Limb (tissue), 2 donors: ENCODE results near the gene UMPS.

Experiments
- DNase-seq, 2 donors: peaks; one replicate each; pipeline ENCODE4 v3.0.0-alpha.2; 2016; ENCODE audit errors: extremely low spot score in 2 of 2

UMPS gene

DNA sequence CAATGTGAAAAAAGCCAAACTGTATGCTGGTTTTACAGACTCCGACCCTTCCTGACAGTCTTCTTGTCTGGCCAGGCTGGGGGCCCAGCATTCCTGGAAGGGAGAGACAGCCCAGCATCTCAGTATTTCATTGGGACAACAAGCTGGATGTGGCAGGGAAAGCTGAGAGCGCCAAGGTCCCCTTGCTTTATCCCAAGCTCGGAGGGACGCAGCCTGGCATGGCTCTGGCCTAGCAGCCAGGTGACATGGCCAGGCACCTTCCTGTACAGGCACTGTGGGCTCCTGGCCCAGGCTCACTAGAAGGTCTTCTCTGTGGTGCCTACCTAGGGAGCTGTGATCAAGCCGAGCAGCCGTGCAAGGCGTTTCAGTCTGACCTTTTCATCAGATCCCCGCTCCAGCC is 33.0 kb downstream of the UMPS start:
- DNase-seq: no peak

DNA sequence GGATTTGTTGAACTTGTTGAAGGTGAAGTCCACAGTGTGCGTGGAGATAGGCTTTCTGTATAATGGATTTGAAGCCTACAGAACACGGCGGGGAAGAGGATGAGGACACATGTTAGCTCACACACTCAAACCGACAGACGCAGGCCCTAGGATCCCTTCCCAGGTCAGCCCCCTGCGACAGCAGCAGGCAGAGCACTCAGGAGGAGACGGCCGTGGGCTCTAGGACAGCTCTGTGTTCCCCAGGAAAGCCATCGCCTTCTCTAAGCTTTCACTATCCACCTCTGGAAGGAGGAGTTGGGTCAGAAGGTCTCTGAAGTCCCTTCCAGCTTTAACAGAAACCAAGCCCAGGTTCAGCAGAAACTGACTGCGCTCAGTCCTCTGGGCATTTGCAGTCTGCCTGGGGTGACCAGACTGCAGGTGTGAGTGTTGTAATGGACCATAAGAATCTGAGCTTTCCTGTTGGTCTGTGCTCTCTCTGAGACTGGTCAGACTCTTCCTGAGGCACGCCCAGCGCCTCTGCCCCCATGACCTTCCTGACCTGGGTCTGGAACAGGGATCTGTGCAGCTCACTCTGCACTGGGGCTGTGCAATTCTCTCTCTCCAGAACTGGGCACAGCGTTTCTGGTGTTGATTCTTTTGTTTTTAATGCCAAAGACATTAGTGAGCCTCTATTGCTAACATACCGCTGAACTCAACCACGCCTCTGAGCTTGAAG is 33.5 kb downstream of the UMPS start:
- DNase-seq: no peak

DNA sequence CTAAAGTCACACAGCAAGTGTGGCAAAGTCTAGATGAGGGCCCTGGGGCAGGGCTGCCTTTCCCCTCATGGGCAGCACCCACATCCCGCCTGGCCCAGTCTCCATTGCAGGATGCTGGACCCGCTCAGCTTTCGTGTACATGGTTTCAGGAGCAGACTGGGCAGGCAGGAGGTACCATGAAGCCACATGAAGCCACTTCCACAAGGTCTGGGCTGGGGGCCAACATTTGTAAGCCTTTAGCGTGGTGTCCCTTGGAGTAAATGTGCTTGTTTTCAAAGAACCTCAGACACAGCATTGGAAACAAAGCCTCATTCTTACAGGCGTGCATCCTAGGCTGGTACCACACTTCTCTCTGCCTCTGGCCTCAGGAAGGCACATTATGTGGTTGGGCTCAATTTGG is 34.5 kb downstream of the UMPS start:
- DNase-seq: no peak

DNA sequence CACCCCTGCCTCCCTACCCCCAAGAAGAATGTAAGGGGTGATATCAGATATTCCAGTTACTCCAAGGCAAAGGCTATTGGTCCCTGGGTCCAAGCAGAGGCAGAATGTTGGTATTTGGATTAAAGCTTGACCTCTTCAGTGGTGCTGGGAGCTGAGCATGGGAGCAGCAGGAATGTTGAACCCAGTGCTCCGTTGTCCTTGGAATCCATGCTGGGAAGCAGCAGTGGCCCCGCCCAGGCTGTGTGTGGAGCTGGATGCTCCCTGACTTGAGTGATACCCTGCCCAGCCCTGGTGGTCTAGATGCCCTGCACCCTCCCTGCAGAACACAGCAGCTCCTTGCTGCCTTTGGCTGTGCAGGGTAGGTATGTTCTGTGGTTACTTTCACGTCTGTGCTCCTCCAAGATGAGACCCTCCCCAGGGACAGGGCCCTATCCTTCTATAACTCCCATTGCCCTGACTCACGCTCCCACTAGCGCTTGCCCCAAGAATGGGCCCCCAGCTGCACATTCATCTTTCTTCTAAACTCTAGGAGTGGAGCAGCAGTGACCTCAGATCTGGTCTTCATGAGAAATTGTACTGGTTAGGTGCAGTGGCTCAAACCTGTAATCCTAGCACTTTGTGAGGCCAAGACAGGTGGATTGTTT is 35.1 kb downstream of the UMPS start:
- no peak for DNase-seq

DNA sequence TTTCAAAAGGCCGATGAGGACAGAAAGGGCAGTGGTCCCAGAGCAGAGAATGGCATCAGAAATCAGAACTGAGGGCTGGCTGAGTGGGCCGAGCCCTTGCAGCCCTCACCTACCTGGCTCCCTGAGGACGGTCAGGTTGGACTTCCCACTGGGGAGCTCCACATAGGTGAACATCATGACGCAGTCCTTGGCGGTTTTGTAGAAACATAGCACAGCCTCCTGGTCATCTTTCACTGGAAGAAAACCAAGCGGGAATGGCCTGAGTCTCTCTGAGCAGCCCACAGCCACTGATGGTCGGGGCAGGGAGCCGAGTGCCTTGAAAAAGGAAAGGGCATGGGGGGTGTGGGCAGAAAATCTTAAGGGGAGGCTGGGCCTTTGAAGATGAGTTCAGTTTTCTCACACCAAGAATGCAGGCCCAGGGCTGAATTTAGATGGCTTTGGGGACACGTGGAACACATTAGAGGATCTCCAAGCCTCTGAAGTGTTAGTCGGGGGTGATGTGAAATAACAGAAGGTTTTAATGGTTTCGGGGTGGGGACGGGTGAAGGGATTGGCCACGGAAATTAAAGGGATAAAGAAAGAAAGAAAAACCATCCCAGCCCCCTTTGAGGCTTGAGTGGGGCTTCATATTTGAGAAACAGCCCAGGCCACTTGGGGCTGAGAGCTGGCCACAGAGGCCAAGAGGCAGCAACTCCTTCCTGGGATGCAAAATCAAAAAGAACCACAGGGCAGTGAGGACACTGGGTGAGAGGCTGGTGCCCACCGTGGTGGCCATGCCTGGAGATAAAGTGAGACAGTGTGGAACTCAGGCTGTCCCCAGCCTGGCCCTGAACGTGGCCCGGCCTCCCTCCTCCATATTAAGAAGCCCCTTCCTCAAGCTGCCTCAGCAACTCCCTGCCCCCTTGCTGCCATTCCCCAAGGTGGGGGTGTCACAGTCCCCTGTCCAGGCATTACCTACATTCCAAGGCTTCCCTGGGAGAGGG is 36.2 kb downstream of the UMPS start:
- no peak for DNase-seq

DNA sequence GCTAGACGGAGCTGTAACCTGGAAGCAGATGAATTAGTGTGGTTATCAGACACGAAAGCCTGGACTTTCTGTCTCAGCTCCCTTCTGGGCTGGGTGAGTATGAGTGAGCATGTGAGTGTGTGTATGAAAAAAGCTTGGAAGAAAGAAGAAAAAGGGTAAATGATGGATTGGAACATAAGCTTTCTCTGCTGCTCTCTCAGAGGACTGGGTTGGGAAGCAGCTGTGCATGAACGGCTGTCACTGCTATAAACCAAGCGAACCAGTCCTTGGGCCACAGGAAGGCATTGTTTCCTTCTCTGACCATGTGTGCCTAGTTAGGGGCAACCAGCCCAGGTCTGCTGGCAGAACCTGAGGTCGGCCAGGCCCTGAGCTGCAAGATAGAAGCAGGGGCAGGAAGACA is 37.0 kb downstream of the UMPS start:
- peak in 1 of 2 donors; percentile 39 for DNase-seq

DNA sequence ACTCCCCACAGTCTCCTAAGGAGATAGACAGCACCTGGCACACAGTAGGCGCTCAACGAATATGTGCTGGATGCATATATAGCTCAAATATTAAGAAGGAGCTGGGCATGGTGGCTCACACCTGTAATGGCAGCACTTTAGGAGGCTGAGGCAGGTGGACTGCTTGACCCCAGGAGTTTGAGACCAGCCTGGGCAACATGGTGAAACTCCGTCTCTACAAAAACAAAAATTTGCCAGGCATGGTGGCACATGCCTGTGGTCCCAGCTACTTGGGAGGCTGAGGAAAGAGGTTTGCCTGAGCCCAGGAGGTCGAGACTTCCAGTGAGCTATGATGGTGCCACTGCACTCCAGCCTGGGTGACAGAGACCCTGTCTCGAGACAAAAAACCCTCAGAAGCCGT is 37.4 kb downstream of the UMPS start:
- DNase-seq: no peak

DNA sequence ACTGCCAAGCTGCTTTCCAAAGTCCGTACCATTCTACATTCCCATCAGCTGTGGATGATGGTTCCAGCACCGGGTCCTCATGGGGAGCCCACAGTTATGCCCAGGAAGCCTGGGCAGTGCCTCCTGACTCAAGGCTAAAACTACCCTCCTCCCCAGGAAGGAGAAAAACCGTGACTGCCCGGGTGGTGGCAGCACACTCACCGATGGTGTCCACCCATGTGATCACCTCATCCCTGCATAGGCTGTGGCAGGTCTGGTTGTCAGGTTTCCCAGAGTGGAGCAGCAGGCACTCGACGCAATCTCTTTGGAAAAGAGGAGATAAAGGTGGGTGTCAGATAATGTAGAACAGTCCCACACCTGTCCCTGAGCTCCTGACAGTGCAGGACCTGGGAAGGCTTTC is 38.6 kb downstream of the UMPS start:
- DNase-seq: no peak

DNA sequence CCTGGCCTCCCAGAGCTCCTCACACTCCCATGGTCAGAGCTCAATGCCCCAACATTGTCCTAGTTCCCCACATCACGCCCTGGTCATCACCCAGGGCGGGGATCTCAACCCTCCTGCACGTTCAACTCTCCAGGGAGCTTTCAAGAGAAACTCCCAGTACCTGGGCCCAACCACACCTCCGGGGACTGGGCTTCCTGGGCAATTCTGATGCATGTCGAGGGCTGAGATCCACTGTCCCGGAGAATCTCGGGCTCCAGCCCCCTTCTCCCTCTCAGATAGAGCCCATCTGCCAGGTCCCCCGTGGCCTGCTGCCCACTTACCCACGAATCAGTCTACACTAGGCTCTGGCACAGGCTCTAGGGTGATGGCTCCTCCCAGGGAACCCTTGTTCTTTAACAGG is 39.2 kb downstream of the UMPS start:
- no peak for DNase-seq

DNA sequence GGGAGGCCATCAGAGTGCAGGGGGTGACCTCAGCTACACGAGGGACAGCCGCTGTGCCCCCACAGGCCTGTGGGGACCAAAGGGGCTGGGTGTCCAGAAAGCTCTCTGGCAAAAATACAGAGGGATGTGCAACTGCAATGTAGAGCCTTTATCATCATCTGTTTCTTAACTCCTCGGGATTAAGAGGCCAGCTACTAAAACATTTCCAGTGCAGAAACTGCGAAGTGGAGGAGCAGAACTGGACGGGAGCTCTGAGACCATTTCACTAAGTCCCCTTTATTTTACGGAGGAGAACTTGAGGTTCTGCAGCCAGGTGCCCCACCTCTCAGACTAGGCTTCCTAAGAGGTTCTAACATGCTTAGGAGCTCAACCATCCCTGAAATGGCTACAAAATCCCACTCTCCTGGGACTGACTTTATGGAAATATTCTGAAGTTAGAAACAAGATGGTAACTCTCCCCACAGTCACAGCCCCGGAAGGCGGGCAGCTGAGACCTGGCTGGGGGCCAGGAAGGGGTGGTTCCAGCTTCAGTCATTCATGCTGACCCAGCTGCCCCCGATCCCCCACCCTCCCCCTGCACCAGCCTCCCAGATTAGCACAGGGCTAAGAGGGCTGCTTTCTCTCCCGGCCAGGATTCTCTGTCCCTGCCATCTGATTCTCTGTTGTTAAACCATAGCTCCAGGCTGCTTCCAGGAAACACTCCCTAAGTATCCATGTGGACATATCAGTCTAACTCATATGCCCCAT is 40.3 kb downstream of the UMPS start:
- peak; percentile 73 to 78 for DNase-seq

DNA sequence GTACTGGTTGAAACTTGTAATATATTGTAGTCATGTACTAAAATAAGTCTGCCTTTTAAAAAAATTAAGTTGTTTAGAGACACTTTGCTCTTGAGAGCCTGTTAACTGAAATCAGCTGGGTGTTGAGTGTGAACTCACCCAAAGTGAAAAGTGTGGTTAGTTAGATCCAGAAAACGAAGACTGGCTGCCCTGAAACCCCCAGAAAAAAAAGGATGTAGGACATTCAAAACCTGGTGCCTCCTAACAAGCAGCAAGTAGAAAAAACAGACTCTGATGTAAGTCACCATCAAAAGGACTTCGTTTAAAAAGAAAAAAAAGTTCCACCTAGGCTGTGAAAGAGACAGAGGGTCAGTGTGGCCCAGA is 40.8 kb downstream of the UMPS start:
- no peak for DNase-seq

DNA sequence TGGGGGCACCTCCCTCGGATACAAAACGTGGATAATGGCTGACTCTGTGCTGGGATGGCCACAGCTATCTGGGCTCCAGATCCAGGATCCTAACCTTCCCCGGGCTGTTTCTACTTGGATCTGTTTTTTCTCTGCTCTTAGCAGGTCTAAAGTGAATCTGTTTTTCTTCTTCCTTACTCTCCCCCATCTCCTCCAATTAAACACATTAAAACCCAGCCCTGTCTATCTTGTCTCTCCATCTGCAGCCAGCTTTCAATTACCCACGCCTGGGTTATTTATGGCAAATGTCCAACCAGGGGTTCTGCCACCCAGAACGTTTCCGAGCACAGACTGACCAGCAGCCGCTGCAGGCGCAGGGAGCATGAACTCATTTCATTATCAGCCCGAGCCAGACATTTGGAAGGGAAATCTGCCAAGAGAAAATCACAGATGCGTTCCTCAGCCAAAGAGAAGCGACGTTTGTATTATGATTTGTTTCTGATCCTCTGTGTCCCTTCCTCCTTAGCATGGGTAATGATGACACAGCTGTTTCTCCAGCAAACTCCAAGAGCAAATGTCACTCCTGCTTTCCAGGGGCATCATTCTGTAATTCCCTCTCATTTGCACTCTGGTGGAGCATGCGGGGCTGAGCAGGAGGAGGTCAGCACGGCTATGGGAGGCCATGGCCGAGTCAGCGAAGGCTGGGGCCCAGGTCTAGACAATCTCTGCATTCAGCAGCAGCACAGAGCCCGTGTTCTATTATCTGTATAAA is 42.0 kb downstream of the UMPS start:
- DNase-seq: peak; percentile 60 to 72

DNA sequence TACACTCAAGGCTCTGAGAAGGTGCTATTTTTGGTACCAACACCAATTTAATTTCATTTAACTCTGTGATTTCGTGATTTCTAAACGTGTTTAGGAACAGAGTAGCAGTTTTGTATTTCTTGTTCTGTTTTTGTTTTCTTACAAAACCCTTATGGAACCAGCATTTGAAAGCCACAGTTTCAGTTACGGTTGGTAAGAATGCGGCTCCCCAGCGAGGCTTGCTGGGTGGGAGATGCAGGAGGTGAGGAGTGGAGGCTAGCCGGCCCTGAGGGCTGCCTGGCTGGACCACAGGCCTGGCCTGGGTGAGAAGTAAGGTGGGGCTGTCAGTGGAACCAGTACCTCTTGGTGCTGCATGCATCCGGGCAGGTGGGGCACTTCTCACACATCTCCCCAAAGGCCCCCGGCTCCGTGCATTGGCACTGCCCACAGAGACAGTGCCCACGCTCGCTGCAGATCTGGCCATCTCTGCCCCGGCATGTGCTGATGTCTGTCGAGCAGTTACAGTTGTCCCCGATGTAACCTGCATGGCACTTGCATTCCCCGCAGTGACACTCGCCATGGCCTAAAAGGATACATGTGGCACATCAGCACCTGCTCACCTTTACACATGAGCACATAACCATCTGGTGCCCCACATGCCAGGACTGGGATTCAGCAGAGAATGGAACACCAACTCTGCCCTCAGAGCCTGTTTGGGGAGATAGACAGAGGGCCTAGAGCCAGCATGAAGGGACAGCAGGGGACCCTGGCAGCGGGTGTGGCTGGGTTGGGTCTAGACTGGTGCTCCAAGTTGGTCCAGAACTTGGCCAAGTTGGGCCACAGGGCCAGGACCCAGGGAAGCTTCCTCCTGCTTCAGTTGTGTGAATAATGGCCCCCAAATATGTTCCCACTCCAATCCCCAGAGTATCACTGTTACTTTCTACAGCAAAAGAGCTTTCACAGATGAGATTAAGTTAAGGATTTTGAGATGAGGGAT is 43.4 kb downstream of the UMPS start:
- DNase-seq: no peak

DNA sequence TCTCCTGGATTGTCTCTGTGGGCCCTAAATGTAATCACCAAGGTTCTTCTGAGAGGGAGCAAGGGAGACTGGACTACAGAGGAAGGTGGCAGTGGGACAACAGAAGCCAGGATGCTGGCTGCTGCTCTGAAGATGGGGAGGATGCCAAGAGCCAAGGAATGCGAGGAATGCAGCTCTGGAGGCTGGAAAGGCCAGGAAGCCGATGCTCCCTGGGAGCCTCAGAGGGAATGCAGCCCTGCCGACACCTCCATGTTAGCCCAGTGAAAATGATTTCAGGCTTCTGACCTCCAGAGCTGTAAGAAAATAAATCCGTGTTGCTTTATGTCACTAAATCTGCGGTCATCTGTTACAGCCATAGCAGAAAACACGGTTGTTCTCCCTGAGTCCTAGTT is 44.1 kb downstream of the UMPS start:
- no peak for DNase-seq

DNA sequence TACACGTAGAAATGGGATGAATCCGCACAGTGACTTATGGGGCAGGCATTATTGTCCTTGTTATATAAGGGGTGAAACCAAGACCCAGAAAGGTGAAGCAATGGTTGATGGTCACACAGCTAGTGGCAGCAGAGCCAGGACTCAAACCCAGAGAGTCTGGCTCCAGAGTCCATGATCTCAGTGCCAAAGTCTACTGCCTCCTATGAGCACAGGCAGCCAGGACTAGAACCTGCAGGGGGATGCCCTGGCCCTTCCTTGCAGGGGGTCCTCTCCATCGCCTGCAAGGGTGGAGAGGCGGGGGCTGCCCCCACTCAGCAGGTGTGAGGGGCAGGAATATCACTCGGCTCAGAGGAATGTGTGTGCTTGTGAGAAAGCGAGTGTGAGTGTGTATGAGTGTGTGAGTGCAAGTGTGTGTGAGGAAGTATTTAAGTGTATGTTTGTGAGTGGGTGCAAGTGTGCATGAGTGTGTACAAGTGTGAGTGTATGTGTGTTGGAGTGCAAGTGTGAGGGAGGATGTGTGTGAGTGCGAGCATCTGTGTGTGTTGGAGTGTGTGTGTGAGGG is 44.7 kb downstream of the UMPS start:
- no peak for DNase-seq

DNA sequence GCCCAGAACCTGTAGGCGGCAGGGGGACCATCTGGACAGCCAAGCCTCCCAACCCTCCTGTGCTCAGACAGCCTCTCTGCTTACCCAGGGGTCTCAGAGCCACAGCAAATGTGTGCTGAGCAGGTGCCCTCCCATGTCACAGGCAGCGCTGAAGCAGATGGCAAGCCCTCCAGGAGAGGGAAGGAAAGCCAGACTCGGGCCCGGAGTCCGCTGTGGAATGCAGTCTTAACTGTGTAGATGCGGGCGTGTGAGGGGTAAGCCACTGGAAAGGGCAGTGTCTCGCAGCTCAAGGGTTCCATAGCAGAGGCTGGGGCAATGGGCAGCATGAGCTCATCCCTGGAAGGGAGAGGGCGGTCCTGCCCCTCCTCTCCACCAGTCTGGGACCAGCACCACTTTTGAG is 45.6 kb downstream of the UMPS start:
- no peak for DNase-seq

DNA sequence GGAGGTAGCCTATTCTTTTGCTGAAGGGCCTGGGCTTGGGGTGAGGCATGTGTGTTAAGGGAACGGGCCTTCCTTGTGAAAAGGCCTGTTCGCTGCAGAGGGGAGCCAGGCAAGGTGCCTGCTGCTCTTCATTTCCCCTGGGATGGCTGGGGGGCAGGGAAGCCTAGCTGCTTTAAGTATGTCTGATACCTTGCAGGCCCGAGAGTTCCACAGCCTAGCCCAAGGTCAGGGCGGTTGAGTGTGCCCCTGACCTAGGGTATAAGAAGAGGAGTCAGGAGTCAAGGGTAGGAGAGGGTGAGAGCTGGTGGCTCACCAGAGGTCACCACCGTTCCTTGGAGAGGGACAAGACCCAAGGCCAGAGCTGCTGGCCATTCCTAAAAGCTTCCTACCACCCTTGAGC is 46.6 kb downstream of the UMPS start:
- no peak for DNase-seq

DNA sequence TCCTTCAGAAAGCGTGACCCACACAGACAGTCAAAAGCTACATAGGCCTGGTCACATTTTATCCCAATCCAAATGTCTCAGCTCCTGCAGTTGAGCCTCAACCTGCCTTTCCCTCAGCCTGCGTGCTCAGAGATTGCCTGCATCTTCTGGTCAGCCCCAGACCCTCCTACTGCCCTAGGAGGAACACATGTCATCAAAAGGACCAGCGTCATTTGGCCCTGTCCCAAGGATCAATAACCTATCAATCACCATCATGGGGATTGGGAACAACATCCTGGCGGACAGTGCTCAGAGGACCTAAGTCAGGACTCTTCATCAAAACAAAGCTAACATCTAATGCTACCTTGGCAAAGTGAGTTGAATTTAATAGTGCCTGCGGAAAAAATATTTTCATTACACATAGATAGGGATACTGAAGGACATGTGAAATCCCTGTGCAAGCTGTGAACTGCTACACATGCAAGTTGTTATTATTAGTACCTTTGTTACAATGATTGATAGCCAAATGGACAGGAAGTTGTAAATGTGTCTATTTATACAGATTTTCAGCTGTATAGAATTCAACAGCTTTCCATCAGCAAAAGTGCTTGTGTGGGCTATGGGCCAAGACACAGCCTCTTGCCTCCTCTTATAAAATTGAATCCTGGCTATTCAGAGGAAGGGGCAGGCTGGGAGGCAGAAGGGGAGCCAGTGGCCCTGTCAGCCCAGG is 47.7 kb downstream of the UMPS start:
- no peak for DNase-seq

DNA sequence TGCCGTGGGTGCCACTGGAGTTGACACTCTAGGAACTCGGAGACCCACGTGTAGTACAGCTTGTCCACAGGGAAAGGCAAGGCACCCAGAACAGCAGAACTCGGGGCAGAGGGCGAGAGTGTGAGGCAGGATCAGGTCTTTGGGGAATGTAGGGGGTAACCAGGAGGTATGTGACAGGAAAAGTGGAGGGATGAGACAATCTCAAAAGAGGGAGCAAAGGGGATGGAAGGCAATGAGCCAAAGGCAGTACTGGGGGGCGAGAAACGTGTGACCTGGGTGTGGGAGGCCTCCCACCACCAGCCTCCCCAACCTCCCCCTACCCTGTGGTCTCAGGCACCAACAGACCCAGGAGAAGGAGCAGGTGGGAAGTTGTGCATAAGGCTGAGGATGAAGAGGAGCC is 48.9 kb downstream of the UMPS start:
- no peak for DNase-seq
